Measurements from ENCODE around the gene SH3GL1. TPM values are rescaled to one million over a fixed set of nuclear protein-coding genes. Genes with fewer than 3 reads are reported as not detected.

Gene SH3GL1
- total RNA-seq, 3 donors from 2014 or later: 31.7 to 54.9 (median 47.5) TPM

- Histone ChIP-seq H3K4me3 (peak within 1 kb of the TSS; percentile 78), H3K9me3 (no peaks in the 10 kb centered on the region), H3K36me3 (ENCODE audit: low read depth) (no peaks in the 10 kb centered on the region), H3K4me1 (ENCODE audit: low read depth) (peaks cover 23% of the 10 kb centered on the region)
- intact Hi-C loops (cut with DNase I, micrococcal nuclease): no loop called here
- peak; percentile 99 to 100 (median 99) for DNase-seq
- ATAC-seq: peak; percentile 91
- TF ChIP-seq, protein P1, sequence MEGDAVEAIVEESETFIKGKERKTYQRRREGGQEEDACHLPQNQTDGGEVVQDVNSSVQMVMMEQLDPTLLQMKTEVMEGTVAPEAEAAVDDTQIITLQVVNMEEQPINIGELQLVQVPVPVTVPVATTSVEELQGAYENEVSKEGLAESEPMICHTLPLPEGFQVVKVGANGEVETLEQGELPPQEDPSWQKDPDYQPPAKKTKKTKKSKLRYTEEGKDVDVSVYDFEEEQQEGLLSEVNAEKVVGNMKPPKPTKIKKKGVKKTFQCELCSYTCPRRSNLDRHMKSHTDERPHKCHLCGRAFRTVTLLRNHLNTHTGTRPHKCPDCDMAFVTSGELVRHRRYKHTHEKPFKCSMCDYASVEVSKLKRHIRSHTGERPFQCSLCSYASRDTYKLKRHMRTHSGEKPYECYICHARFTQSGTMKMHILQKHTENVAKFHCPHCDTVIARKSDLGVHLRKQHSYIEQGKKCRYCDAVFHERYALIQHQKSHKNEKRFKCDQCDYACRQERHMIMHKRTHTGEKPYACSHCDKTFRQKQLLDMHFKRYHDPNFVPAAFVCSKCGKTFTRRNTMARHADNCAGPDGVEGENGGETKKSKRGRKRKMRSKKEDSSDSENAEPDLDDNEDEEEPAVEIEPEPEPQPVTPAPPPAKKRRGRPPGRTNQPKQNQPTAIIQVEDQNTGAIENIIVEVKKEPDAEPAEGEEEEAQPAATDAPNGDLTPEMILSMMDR (IDR thresholded peaks at IDR 0.05): peak; percentile 16
These were observed 2.0 kb upstream of the SH3GL1 start, which contains the start of gene CHAF1A for GRCh38 chr19:4402171-4403004. CHAF1A (plus strand) TSS chr19:4402640; CDS start chr19:4402763, 123 bp downstream.

- Histone ChIP-seq H3K4me3 (no peak overlapping the region), H3K36me3 (ENCODE audit: low read depth) (no peaks in the 10 kb centered on the region), H3K4me1 (ENCODE audit: low read depth) (peaks cover 23% of the 10 kb centered on the region), H3K9me3 (no peaks in the 10 kb centered on the region)
- TF ChIP-seq, protein P1 (IDR thresholded peaks at IDR 0.05): no peak
- DNase-seq: no peak
- intact Hi-C loops (cut with DNase I, micrococcal nuclease): no loop called here
- no peak for ATAC-seq
These were observed 1.4 kb upstream of the SH3GL1 start for GRCh38 chr19:4401769-4402170.

- TF ChIP-seq, protein P1 (IDR thresholded peaks at IDR 0.05): no peak
- no peaks in the 10 kb centered on the region for H3K36me3 ChIP-seq (ENCODE audit: low read depth)
- H3K9me3 ChIP-seq: no peaks in the 10 kb centered on the region
- H3K4me1 ChIP-seq (ENCODE audit: low read depth): peaks cover 23% of the 10 kb centered on the region
- ATAC-seq (peak; percentile 12), DNase-seq (peak in 1 of 3 donors; percentile 36)
- intact Hi-C loops (cut with DNase I, micrococcal nuclease): no loop called here
- peak overlapping the region; percentile 80 for H3K4me3 ChIP-seq
These were observed 574 bp downstream of the SH3GL1 start for GRCh38 chr19:4399812-4400134.

- Histone ChIP-seq H3K9me3 (no peaks in the 10 kb centered on the region), H3K4me3 (no peak overlapping the region), H3K36me3 (ENCODE audit: low read depth) (no peaks in the 10 kb centered on the region), H3K4me1 (ENCODE audit: low read depth) (peaks cover 23% of the 10 kb centered on the region)
- DNase-seq (no peak), ATAC-seq (no peak)
- intact Hi-C loops (cut with DNase I, micrococcal nuclease): no loop called here
- TF ChIP-seq, protein P1 (IDR thresholded peaks at IDR 0.05): no peak
These were observed 3.2 kb downstream of the SH3GL1 start for GRCh38 chr19:4396949-4397783.

- Histone ChIP-seq H3K4me3 (no peak overlapping the region), H3K4me1 (ENCODE audit: low read depth) (peaks cover 20% of the 10 kb centered on the region), H3K9me3 (no peaks in the 10 kb centered on the region), H3K36me3 (ENCODE audit: low read depth) (no peaks in the 10 kb centered on the region)
- ATAC-seq (no peak), DNase-seq (peak in 1 of 3 donors; percentile 19)
- TF ChIP-seq, protein P1 (IDR thresholded peaks at IDR 0.05): no peak
- intact Hi-C loops (cut with DNase I, micrococcal nuclease): no loop called here
These were observed 6.3 kb downstream of the SH3GL1 start for GRCh38 chr19:4393947-4394590.

Measured in mucosa of descending colon (tissue), 3 donors.